Stimulated activated CD8-positive, alpha-beta memory T cell treated with anti-CD3 and anti-CD28 coated beads, Interleukin-4, amount 100 ng/mL, for 4 hours (primary cell): ENCODE data around the gene WDR62.

Experiments used
- DNase-seq, 2 donors: peaks; one replicate each; pipeline ENCODE4 v3.0.0-alpha.2; 2020; ENCODE audit warnings: low read depth in 2 of 2, low spot score in 1 of 2

The WDR62 gene

GRCh38 chr19:36054733-36055686 is at the start of gene WDR62:
WDR62 (plus strand) TSS chr19:36054897; CDS start chr19:36054972, 75 bp downstream.
- DNase-seq: peak; percentile 88 to 90

- no peak for DNase-seq
Measured at GRCh38 chr19:36006955-36007354, 47.7 kb upstream of the WDR62 start.

- no peak for DNase-seq
Measured at GRCh38 chr19:36008336-36008978, 46.2 kb upstream of the WDR62 start, which contains the start of gene SYNE4. SYNE4 (minus strand) TSS chr19:36008813; CDS start chr19:36008681, 132 bp downstream.

GRCh38 chr19:36009220-36009619 is 45.5 kb upstream of the WDR62 start:
- DNase-seq: no peak

- no peak for DNase-seq
Measured at GRCh38 chr19:36009633-36010379, 44.9 kb upstream of the WDR62 start.

- no peak for DNase-seq
Measured at GRCh38 chr19:36010402-36010801, 44.3 kb upstream of the WDR62 start.

GRCh38 chr19:36013280-36014011 is 41.3 kb upstream of the WDR62 start:
- no peak for DNase-seq

- peak; percentile 98 for DNase-seq
Measured at GRCh38 chr19:36014012-36014924, 40.4 kb upstream of the WDR62 start, which contains the start of gene ALKBH6. ALKBH6 (minus strand) TSS chr19:36014213; CDS start chr19:36013397, 816 bp downstream.

GRCh38 chr19:36019061-36019670 is 35.5 kb upstream of the WDR62 start:
- DNase-seq: no peak

- no peak for DNase-seq
Measured at GRCh38 chr19:36023432-36023831, 31.3 kb upstream of the WDR62 start.

GRCh38 chr19:36025541-36025940 is 29.2 kb upstream of the WDR62 start:
- DNase-seq: no peak

GRCh38 chr19:36026091-36026876 is 28.4 kb upstream of the WDR62 start:
- DNase-seq: no peak

GRCh38 chr19:36027696-36028095 is 27.0 kb upstream of the WDR62 start:
- no peak for DNase-seq

GRCh38 chr19:36028313-36029041 is 26.2 kb upstream of the WDR62 start:
- DNase-seq: no peak

GRCh38 chr19:36030264-36031148 is 24.2 kb upstream of the WDR62 start:
- DNase-seq: no peak

GRCh38 chr19:36031308-36031707 is 23.4 kb upstream of the WDR62 start:
- no peak for DNase-seq
